ENCODE results near the gene SCUBE1. TPM values are rescaled to one million over a fixed set of nuclear protein-coding genes. Genes with fewer than 3 reads are reported as not detected.

SCUBE1 gene
- polyA plus RNA-seq, 1 experiment: not detected

GRCh38 chr22:43384863-43385262 lies 41.7 kb upstream of the SCUBE1 start:
- no peak for DNase-seq (ENCODE audit: low read depth)
- Histone ChIP-seq H3K36me3 (ENCODE audit: control insufficient read depth, insufficient read depth, low read length) (no peaks in the 10 kb centered on the region), H3K4me3 (ENCODE audit: low read depth, low read length) (no peak overlapping the region), H3K27me3 (ENCODE audit: control insufficient read depth, insufficient read depth, low read length) (peaks cover 9% of the 10 kb centered on the region)
- ChIA-PET POLR2A (no interaction called here), CTCF (interaction anchor here (0.6 to 12.7 kb wide), 10 partner anchors 10 to 443 kb away, joined by 3 to 215 read pairs (median 4); no protein-coding TSS in a partner anchor)
- TF ChIP-seq, protein P1, sequence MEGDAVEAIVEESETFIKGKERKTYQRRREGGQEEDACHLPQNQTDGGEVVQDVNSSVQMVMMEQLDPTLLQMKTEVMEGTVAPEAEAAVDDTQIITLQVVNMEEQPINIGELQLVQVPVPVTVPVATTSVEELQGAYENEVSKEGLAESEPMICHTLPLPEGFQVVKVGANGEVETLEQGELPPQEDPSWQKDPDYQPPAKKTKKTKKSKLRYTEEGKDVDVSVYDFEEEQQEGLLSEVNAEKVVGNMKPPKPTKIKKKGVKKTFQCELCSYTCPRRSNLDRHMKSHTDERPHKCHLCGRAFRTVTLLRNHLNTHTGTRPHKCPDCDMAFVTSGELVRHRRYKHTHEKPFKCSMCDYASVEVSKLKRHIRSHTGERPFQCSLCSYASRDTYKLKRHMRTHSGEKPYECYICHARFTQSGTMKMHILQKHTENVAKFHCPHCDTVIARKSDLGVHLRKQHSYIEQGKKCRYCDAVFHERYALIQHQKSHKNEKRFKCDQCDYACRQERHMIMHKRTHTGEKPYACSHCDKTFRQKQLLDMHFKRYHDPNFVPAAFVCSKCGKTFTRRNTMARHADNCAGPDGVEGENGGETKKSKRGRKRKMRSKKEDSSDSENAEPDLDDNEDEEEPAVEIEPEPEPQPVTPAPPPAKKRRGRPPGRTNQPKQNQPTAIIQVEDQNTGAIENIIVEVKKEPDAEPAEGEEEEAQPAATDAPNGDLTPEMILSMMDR (IDR thresholded peaks at IDR 0.05; ENCODE audit: insufficient read depth, low read depth, low read length): no peak

- ChIA-PET POLR2A (no interaction called here), CTCF (interaction anchor here (1.0 to 12.7 kb wide), 3 partner anchors 35 to 150 kb away, joined by 3 to 215 read pairs (median 5); no protein-coding TSS in a partner anchor)
- no peaks in the 10 kb centered on the region for H3K36me3 ChIP-seq (ENCODE audit: control insufficient read depth, insufficient read depth, low read length)
- H3K4me3 ChIP-seq (ENCODE audit: low read depth, low read length): no peak overlapping the region
- H3K27me3 ChIP-seq (ENCODE audit: control insufficient read depth, insufficient read depth, low read length): peaks cover 7% of the 10 kb centered on the region
- no peak for DNase-seq (ENCODE audit: low read depth)
- TF ChIP-seq, protein P1 (IDR thresholded peaks at IDR 0.05; ENCODE audit: insufficient read depth, low read depth, low read length): no peak
Observed at GRCh38 chr22:43381693-43382092, 38.5 kb upstream of the SCUBE1 start.

DNA sequence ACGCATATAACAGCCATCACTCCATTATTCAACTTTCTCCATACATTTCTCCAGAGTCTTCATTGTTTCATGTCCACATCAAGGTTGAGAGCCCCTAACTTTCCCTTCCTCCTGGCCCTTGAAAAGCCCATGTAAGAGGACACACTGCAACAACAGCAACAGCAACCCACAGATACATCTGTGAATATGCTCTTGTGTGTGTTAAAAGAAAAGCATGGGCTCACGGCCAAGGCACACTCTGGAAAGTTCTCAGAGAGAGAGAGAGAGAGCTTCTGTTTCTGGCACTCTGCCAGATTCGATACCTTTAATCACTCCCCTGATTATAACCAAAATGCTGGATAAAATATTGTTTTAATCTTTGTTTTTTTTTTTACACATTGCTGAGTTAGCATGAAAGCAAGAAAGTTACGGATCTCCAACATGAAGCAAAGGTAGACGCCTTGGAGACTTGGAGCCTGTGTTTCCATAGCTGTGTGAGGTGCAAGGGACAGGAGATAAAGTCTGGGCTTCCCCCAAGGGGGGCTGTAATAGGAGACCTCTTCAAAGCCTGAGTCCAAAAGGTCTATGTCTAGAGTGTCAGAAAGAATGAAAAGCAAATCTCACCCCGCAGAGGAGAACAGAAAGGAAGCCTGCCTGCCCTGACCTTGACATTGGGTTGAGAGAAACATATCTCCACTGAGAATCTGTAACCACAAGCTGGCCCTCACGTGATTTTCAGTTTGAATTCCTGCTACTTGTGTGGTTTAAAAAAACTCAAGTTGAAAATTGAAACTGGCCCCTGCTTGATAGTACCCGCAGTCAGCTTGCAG lies 34.9 kb upstream of the SCUBE1 start:
- CTCF ChIA-PET: interaction anchor here (0.8 to 12.7 kb wide), 4 partner anchors 32 to 147 kb away, joined by 4 to 215 read pairs (median 6); no protein-coding TSS in a partner anchor
- H3K36me3 ChIP-seq (ENCODE audit: control insufficient read depth, insufficient read depth, low read length): no peaks in the 10 kb centered on the region
- no peak overlapping the region for H3K4me3 ChIP-seq (ENCODE audit: low read depth, low read length)
- POLR2A ChIA-PET: interaction anchor here (0.7 kb wide), 1 partner anchor 252 kb away, joined by 3 read pairs; no protein-coding TSS in a partner anchor
- TF ChIP-seq, protein P1 (IDR thresholded peaks at IDR 0.05; ENCODE audit: insufficient read depth, low read depth, low read length): no peak
- DNase-seq (ENCODE audit: low read depth): no peak
- peaks cover 2% of the 10 kb centered on the region for H3K27me3 ChIP-seq (ENCODE audit: control insufficient read depth, insufficient read depth, low read length)

GRCh38 chr22:43377548-43377895 lies 34.4 kb upstream of the SCUBE1 start:
- TF ChIP-seq, protein P1 (IDR thresholded peaks at IDR 0.05; ENCODE audit: insufficient read depth, low read depth, low read length): no peak
- Histone ChIP-seq H3K36me3 (ENCODE audit: control insufficient read depth, insufficient read depth, low read length) (no peaks in the 10 kb centered on the region), H3K4me3 (ENCODE audit: low read depth, low read length) (no peak overlapping the region), H3K27me3 (ENCODE audit: control insufficient read depth, insufficient read depth, low read length) (peaks cover 2% of the 10 kb centered on the region)
- DNase-seq (ENCODE audit: low read depth): no peak
- CTCF ChIA-PET: interaction anchor here (0.8 to 12.7 kb wide), 3 partner anchors 32 to 146 kb away, joined by 5 to 215 read pairs (median 8); no protein-coding TSS in a partner anchor
- POLR2A ChIA-PET: no interaction called here

DNA sequence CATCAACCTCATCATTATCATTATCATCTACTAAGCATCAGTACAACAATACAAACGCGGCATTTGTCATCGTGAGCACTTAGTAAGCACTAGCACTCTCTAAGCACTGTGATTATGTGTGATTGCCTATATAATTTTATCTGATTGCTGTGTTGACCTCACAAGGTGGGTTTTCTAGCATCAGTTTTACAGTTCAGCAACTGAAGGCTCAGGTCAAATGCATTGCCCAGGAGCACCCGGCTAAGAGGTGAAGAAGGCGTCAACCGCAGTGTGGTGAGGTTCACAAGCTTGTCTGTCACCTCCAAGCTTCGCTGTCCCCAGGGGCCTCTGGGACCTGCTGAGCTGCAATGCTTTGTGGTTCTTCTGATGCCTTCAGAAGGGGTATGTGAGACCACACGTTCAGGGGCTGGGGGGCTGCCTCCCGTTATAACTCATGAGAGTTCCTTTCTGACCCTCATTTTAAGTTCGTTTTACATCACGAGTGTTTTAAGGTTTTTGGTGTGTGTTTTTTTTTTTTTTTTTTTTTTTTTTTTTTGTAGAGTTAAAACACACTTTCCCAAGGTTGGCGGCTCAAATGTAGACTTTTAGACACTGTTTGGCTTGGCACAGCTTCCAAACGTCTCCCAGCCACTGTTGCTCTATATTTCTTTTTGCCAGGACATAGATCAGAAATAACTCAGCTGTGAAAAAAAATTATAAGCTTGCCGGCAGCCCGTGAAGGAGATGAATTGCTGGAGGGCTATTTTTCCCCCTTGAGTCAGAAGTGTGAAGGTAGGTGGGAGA lies 33.8 kb upstream of the SCUBE1 start:
- H3K36me3 ChIP-seq (ENCODE audit: control insufficient read depth, insufficient read depth, low read length): no peaks in the 10 kb centered on the region
- TF ChIP-seq, protein P1 (IDR thresholded peaks at IDR 0.05; ENCODE audit: insufficient read depth, low read depth, low read length): no peak
- H3K4me3 ChIP-seq (ENCODE audit: low read depth, low read length): no peak overlapping the region
- POLR2A ChIA-PET: no interaction called here
- CTCF ChIA-PET: interaction anchor here (0.8 to 1.9 kb wide), 2 partner anchors 31 to 145 kb away, joined by 5 to 8 read pairs; no protein-coding TSS in a partner anchor
- DNase-seq (ENCODE audit: low read depth): no peak
- H3K27me3 ChIP-seq (ENCODE audit: control insufficient read depth, insufficient read depth, low read length): peaks cover 2% of the 10 kb centered on the region

Measured in BJ (cell line).